AG10803 (cell line): ENCODE data around the gene CALHM4.
"Not testable (repeated sequence)": the region's sequence is repeated elsewhere in the genome, so short reads cannot be mapped to it uniquely, and the experiment has no call there.

Source experiments
- DNase-seq: peaks from one replicate; pipeline ENCODE4 v3.0.0; 2010; ENCODE audit warnings: low read depth
- H3K4me3 ChIP-seq: 2 replicates; pipeline ENCODE4 v1.5.1; 2011; ENCODE audit warnings: mild to moderate bottlenecking, low read length, control low read depth
- CTCF ChIP-seq: conservative IDR thresholded peaks from 2 replicates; pipeline ENCODE4 v1.5.1; 2011; ENCODE audit warnings: mild to moderate bottlenecking, low read length, control low read depth, inconsistent platforms

Gene CALHM4

GRCh38 chr6:116586276-116586675 is 32.7 kb downstream of the CALHM4 start:
- no peak for TF ChIP-seq CTCF
- no peak overlapping the region for H3K4me3 ChIP-seq
- DNase-seq, result no peak

- no peak for DNase-seq
- no peak for TF ChIP-seq CTCF
These were observed 33.2 kb downstream of the CALHM4 start for GRCh38 chr6:116586738-116587137.

GRCh38 chr6:116595247-116595646 is 41.7 kb downstream of the CALHM4 start:
- H3K4me3 ChIP-seq, result no peak overlapping the region
- DNase-seq, result no peak
- TF ChIP-seq CTCF, result no peak

More at GRCh38 chr6:116586738-116587137, 33.2 kb downstream of the CALHM4 start:
- no peak overlapping the region for H3K4me3 ChIP-seq

GRCh38 chr6:116596815-116597214 is 43.3 kb downstream of the CALHM4 start:
- DNase-seq, result peak; percentile 9

GRCh38 chr6:116603916-116604315 is 50.4 kb downstream of the CALHM4 start:
- DNase-seq, H3K4me3 ChIP-seq: not testable (repeated sequence)

More at GRCh38 chr6:116596815-116597214, 43.3 kb downstream of the CALHM4 start:
- TF ChIP-seq CTCF, result no peak
- no peak overlapping the region for H3K4me3 ChIP-seq

- DNase-seq, H3K4me3 ChIP-seq: not testable (repeated sequence)
These were observed 51.3 kb downstream of the CALHM4 start for GRCh38 chr6:116604868-116605267.

- no peak for DNase-seq
- H3K4me3 ChIP-seq, result no peak overlapping the region
- no peak for TF ChIP-seq CTCF
These were observed 52.4 kb downstream of the CALHM4 start for GRCh38 chr6:116605935-116606334.
